Measurements from ENCODE around the gene SLF2.

GRCh38 chr10:100998183-100998990, 85.6 kb downstream of the SLF2 start:
- TF ChIP-seq CTCF (IDR thresholded peaks at IDR 0.05; ENCODE audit: low read length) (no peak), EZH2 (optimal IDR thresholded peaks at IDR 0.05; ENCODE audit: low read depth, low read length) (no peak)
